SK-N-SH (cell line): Measurements from ENCODE around the gene LRP2BP. TPM values are rescaled to one million over a fixed set of nuclear protein-coding genes. Genes with fewer than 3 reads are reported as not detected.
A peak's percentile ranks its signal among the peaks of the same experiment; 100 is the strongest.

ENCODE experiments used
- CTCF ChIA-PET: fragments of 300-600, 350-600 bp; formaldehyde crosslinking; extraction: SDS; loops from one replicate; lab custom pipeline; 2021; lab: Yijun Ruan, JAX
- POLR2A ChIA-PET: fragments of 350-600 bp; sonication (Branson Sonifier 250); formaldehyde crosslinking; extraction: SDS; loops from one replicate; lab custom pipeline; 2020; ENCODE audit warnings: antibody characterized with exemption, inconsistent platforms; lab: Yijun Ruan, JAX
- DNase-seq: peaks from one replicate; pipeline ENCODE4 v3.0.0; 2012
- H2AFZ ChIP-seq: fragments of 200-600 bp; sonication (generic); 2 replicates; pipeline ENCODE4 v1.8.1; 2016; ENCODE audit warnings: antibody characterized with exemption, mild to moderate bottlenecking, low read depth
- H3F3A ChIP-seq: fragments of 200-600 bp; sonication (generic); replicated peaks from 2 replicates; pipeline ENCODE3; 2016; ENCODE audit warnings: antibody characterized with exemption, mild to moderate bottlenecking; ENCODE audit not compliant: insufficient read depth
- H3K27ac ChIP-seq, 2 experiments: fragments of 200-500 bp in 1 of 2; fragments of 200-600 bp in 1 of 2; sonication (Bioruptor generic) in 1 of 2; sonication (generic), shearing (Covaris generic) in 1 of 2; 2 replicates each; pipeline versions ENCODE4 v1.5.1 to v1.6.1; 2014 to 2016; ENCODE audit warnings: low read depth in 2 of 2, inconsistent platforms in 1 of 2, low read length in 1 of 2, mild to moderate bottlenecking in 1 of 2, mixed read lengths in 1 of 2
- H3K27me3 ChIP-seq: fragments of 200-600 bp; sonication (generic), shearing (Covaris generic); 2 replicates; pipeline ENCODE4 v1.6.1; 2016; ENCODE audit warnings: mixed run types; ENCODE audit not compliant: insufficient read depth
- H3K36me3 ChIP-seq, 2 experiments: fragments of 200-500 bp in 1 of 2; fragments of 200-600 bp in 1 of 2; sonication (Bioruptor generic) in 1 of 2; sonication (generic) in 1 of 2; replicated peaks in 1 of 2; 2 replicates each; pipeline versions ENCODE3 to v1.5.1; 2014 to 2016; ENCODE audit warnings: low read length in 1 of 2, mild to moderate bottlenecking in 1 of 2; ENCODE audit not compliant: insufficient read depth in 2 of 2, control insufficient read depth in 1 of 2
- H3K4me1 ChIP-seq, 2 experiments: fragments of 200-500 bp in 1 of 2; fragments of 200-600 bp in 1 of 2; sonication (Bioruptor generic) in 1 of 2; sonication (generic), shearing (Covaris generic) in 1 of 2; 2 replicates each; pipeline versions ENCODE4 v1.5.1 to v1.6.1; 2014 to 2016; ENCODE audit warnings: low read depth in 1 of 2, low read length in 1 of 2, mixed run types in 1 of 2; ENCODE audit not compliant: insufficient read depth in 2 of 2, control insufficient read depth in 1 of 2
- H3K4me2 ChIP-seq: fragments of 200-600 bp; sonication (generic), shearing (Covaris generic); 2 replicates; pipeline ENCODE4 v1.6.1; 2017; ENCODE audit warnings: mixed run types
- H3K4me3 ChIP-seq, 2 experiments: fragments of 200-500 bp in 1 of 2; fragments of 200-600 bp in 1 of 2; sonication (Bioruptor generic) in 1 of 2; sonication (generic), shearing (Covaris generic) in 1 of 2; 2 replicates each; pipeline versions ENCODE4 v1.5.1 to v1.8.1; 2014 to 2016; ENCODE audit warnings: low read depth in 2 of 2, inconsistent platforms in 1 of 2, low read length in 1 of 2, mild to moderate bottlenecking in 1 of 2, mixed read lengths in 1 of 2, moderate library complexity in 1 of 2
- H3K79me2 ChIP-seq: fragments of 200-600 bp; sonication (generic); 2 replicates; pipeline ENCODE4 v1.8.1; 2017; ENCODE audit warnings: mild to moderate bottlenecking; ENCODE audit not compliant: insufficient read depth
- H3K9ac ChIP-seq: fragments of 200-600 bp; sonication (generic); 2 replicates; pipeline ENCODE4 v1.6.1; 2017; ENCODE audit warnings: mixed run types
- H3K9me2 ChIP-seq: fragments of 200-600 bp; sonication (generic); 2 replicates; pipeline ENCODE4 v1.6.1; 2017; ENCODE audit warnings: mixed run types
- H3K9me3 ChIP-seq: fragments of 200-600 bp; sonication (generic); 2 replicates; pipeline ENCODE4 v1.6.1; 2017; ENCODE audit warnings: mixed run types, mild to moderate bottlenecking, moderate library complexity
- H4K20me1 ChIP-seq: fragments of 200-600 bp; sonication (generic); 2 replicates; pipeline ENCODE4 v1.6.1; 2017; ENCODE audit warnings: mild to moderate bottlenecking, mixed run types; ENCODE audit not compliant: insufficient read depth
- ELF1 ChIP-seq: IDR thresholded peaks from 2 replicates; pipeline ENCODE4 v1.4.0; 2012
- EZH2phosphoT487 ChIP-seq: fragments of 200-600 bp; sonication (generic); IDR thresholded peaks from 2 replicates; pipeline ENCODE4 v1.6.1; 2017; ENCODE audit warnings: low read depth, mixed run types, mild to moderate bottlenecking, antibody characterized with exemption, moderate library complexity, borderline replicate concordance
- FOXM1 ChIP-seq: IDR thresholded peaks from 2 replicates; pipeline ENCODE4 v1.4.0; 2012; ENCODE audit warnings: low read depth, mild to moderate bottlenecking
- GABPA ChIP-seq: IDR thresholded peaks from 2 replicates; pipeline ENCODE4 v1.4.0; 2012; ENCODE audit warnings: low read depth, mild to moderate bottlenecking
- GATA2 ChIP-seq: sonication (generic); formaldehyde crosslinking; IDR thresholded peaks from 2 replicates; pipeline ENCODE4 v1.5.0; 2020; ENCODE audit warnings: mild to moderate bottlenecking, missing genetic modification reagents
- MXI1 ChIP-seq: IDR thresholded peaks from 2 replicates; pipeline ENCODE4 v1.6.1; 2012; ENCODE audit warnings: mild to moderate bottlenecking, low read depth, low read length, improper control_type of control experiment
- NFIC ChIP-seq: IDR thresholded peaks from 2 replicates; pipeline ENCODE4 v1.4.0; 2012; ENCODE audit warnings: borderline replicate concordance
- POLR2AphosphoS5 ChIP-seq: IDR thresholded peaks from 2 replicates; pipeline ENCODE4 v1.6.1; 2012; ENCODE audit warnings: low read depth, low read length
- RAD21 ChIP-seq: IDR thresholded peaks from 2 replicates; pipeline ENCODE4 v1.6.1; 2012; ENCODE audit warnings: mild to moderate bottlenecking, low read length
- RCOR1 ChIP-seq: fragments of 150-350 bp; IDR thresholded peaks from 2 replicates; pipeline ENCODE4 v1.6.1; 2017; ENCODE audit warnings: antibody characterized with exemption, low read length
- RXRA ChIP-seq: IDR thresholded peaks from 2 replicates; pipeline ENCODE4 v1.4.0; 2012; ENCODE audit warnings: low read depth, mild to moderate bottlenecking, borderline replicate concordance
- SIN3A ChIP-seq: IDR thresholded peaks from 2 replicates; pipeline ENCODE4 v1.6.1; 2012; ENCODE audit warnings: low read depth, mild to moderate bottlenecking, low read length, moderate library complexity, borderline replicate concordance
- TAF1 ChIP-seq: IDR thresholded peaks from 2 replicates; pipeline ENCODE4 v1.6.1; 2012; ENCODE audit warnings: low read depth, mild to moderate bottlenecking, low read length, moderate library complexity, borderline replicate concordance
- TCF12 ChIP-seq: IDR thresholded peaks from 2 replicates; pipeline ENCODE4 v1.4.0; 2012
- TEAD4 ChIP-seq: IDR thresholded peaks from 2 replicates; pipeline ENCODE4 v1.4.0; 2012; ENCODE audit warnings: mild to moderate bottlenecking, borderline replicate concordance; ENCODE audit not compliant: insufficient read depth
- YY1 ChIP-seq: IDR thresholded peaks from 2 replicates; pipeline ENCODE4 v1.4.0; 2012; ENCODE audit warnings: low read depth, mild to moderate bottlenecking
- WGBS: methylation state at CpG from one replicate; pipeline ENCODE4 v1.1.6; 2017; ENCODE audit warnings: low lambda C conversion rate; 5-methylcytosine and 5-hydroxymethylcytosine counted together
- polyA plus RNA-seq, 3 experiments: library from polyadenylated mRNA; depleted of rRNA; stranded (reverse); fragments of >200 nt; gene quantifications; 2 replicates each; pipeline ENCODE4 v1.2.3, GENCODE V29; 2012
- TF ChIP-seq, protein P1 (sequence below): fragments of 150-350 bp; IDR thresholded peaks from 2 replicates; pipeline ENCODE4 v1.6.1; 2017; ENCODE audit warnings: antibody characterized with exemption, low read length, low read depth, borderline replicate concordance
- TF ChIP-seq, protein P2 (sequence below): IDR thresholded peaks from 2 replicates; pipeline ENCODE4 v1.6.1; 2012; ENCODE audit warnings: mild to moderate bottlenecking, low read depth, low read length, moderate library complexity
- TF ChIP-seq, protein P3 (sequence below): IDR thresholded peaks from 2 replicates; pipeline ENCODE4 v1.4.0; 2012; ENCODE audit warnings: low read depth
- TF ChIP-seq, protein P4 (sequence below): fragments of 200-600 bp; sonication (generic); IDR thresholded peaks from 2 replicates; pipeline ENCODE4 v1.6.1; 2017; ENCODE audit warnings: antibody characterized with exemption, mild to moderate bottlenecking, moderate library complexity

Gene LRP2BP
- polyA plus RNA-seq, 1 of the 3 experiments (the other 2 are of a cell fraction) = 0.30 TPM

DNA sequence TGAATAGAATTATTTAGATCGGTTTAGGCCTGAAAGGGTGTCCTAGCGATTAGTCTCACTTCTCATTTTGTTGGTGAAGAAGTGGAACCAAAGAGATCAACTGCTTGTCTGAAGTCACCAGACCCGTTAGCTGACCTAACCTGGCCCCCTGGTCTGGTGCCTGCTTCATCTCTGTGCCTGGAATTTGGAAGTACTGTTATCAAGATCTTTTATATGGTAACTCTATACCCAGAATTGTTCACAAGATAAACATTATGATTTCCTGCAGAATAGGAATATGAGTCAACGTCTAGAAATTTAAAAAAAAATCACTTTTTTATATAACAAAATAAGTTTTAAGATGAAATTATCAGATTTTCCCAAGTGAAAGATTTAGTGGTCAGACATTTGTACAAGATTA lies 37.2 kb downstream of the LRP2BP start (continued):
- TF ChIP-seq TAF1 (no peak), POLR2AphosphoS5 (no peak), ELF1 (no peak), GABPA (no peak), GATA2 (CRISPR knock-in tag) (no peak), FOXM1 (peak; percentile 39; the same call in 1 of the 2 replicates), MXI1 (no peak), NFIC (peak; percentile 79), EZH2phosphoT487 (no peak)
- TF ChIP-seq, protein P1, sequence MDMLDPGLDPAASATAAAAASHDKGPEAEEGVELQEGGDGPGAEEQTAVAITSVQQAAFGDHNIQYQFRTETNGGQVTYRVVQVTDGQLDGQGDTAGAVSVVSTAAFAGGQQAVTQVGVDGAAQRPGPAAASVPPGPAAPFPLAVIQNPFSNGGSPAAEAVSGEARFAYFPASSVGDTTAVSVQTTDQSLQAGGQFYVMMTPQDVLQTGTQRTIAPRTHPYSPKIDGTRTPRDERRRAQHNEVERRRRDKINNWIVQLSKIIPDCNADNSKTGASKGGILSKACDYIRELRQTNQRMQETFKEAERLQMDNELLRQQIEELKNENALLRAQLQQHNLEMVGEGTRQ = no peak

DNA sequence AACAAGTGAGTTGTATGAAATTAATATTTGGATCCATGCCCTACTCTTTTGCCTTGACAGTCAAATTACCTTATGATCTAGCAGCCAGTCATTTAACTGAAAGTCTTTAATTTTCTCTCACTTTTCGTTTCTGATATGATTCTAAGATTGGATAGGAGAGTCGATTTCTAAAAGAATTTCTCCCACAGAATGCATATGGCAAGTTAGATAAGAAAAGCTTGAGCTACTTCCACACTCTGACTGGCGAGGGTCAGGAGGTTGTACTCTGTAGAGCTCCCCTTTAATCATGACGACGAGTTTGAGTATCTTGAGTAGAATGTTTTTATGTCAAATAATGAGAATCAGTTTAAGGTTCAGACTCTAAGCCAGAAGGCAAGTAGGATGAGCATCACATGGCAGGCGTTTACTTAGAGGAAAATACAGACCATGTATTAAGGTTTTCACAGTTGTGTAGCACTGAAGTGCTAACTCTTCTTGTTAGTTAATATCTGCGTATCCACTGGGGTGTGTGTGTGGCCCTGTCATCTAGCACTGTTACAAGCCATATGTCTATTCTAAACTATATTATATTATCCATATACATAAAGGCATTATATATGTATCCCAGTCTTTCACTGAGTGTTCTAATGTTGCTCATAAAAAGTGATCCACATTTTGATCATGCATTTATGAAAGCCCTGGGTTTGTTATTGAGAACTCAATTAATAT lies 37.8 kb downstream of the LRP2BP start:
- Histone ChIP-seq H3F3A (peaks cover 37% of the 10 kb centered on the region), H3K9me2 (no peaks in the 10 kb centered on the region), H3K36me3 (peaks cover 14 to 21% of the 10 kb centered on the region in 2 experiments), H4K20me1 (no peaks in the 10 kb centered on the region), H3K9ac (no peak overlapping the region; the same call in 1 of the 2 replicates), H3K27ac (peak overlapping the region; percentile 78 to 98; a peak in 3 of 4 replicates), H3K4me2 (peak overlapping the region; percentile 60; the same call in 1 of the 2 replicates), H3K9me3 (no peaks in the 10 kb centered on the region), H3K4me1 (peaks cover 8 to 21% of the 10 kb centered on the region in 2 experiments), H3K4me3 (no peak overlapping the region), H3K79me2 (peaks cover 3% of the 10 kb centered on the region; the same call in 1 of the 2 replicates), H2AFZ (no peak overlapping the region), H3K27me3 (no peaks in the 10 kb centered on the region)
- whole genome bisulfite sequencing = 90% methylated on average over 7 of the region's 7 CpGs
- POLR2A ChIA-PET = no interaction called here
- TF ChIP-seq RCOR1 = no peak
- no peak for TF ChIP-seq YY1
- TF ChIP-seq RXRA = no peak
- TF ChIP-seq FOXM1 = no peak
- TF ChIP-seq, protein P2, sequence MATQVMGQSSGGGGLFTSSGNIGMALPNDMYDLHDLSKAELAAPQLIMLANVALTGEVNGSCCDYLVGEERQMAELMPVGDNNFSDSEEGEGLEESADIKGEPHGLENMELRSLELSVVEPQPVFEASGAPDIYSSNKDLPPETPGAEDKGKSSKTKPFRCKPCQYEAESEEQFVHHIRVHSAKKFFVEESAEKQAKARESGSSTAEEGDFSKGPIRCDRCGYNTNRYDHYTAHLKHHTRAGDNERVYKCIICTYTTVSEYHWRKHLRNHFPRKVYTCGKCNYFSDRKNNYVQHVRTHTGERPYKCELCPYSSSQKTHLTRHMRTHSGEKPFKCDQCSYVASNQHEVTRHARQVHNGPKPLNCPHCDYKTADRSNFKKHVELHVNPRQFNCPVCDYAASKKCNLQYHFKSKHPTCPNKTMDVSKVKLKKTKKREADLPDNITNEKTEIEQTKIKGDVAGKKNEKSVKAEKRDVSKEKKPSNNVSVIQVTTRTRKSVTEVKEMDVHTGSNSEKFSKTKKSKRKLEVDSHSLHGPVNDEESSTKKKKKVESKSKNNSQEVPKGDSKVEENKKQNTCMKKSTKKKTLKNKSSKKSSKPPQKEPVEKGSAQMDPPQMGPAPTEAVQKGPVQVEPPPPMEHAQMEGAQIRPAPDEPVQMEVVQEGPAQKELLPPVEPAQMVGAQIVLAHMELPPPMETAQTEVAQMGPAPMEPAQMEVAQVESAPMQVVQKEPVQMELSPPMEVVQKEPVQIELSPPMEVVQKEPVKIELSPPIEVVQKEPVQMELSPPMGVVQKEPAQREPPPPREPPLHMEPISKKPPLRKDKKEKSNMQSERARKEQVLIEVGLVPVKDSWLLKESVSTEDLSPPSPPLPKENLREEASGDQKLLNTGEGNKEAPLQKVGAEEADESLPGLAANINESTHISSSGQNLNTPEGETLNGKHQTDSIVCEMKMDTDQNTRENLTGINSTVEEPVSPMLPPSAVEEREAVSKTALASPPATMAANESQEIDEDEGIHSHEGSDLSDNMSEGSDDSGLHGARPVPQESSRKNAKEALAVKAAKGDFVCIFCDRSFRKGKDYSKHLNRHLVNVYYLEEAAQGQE = no peak
- no peak for TF ChIP-seq ELF1
- TF ChIP-seq, protein P3, sequence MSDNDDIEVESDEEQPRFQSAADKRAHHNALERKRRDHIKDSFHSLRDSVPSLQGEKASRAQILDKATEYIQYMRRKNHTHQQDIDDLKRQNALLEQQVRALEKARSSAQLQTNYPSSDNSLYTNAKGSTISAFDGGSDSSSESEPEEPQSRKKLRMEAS = no peak
- TF ChIP-seq, protein P4, sequence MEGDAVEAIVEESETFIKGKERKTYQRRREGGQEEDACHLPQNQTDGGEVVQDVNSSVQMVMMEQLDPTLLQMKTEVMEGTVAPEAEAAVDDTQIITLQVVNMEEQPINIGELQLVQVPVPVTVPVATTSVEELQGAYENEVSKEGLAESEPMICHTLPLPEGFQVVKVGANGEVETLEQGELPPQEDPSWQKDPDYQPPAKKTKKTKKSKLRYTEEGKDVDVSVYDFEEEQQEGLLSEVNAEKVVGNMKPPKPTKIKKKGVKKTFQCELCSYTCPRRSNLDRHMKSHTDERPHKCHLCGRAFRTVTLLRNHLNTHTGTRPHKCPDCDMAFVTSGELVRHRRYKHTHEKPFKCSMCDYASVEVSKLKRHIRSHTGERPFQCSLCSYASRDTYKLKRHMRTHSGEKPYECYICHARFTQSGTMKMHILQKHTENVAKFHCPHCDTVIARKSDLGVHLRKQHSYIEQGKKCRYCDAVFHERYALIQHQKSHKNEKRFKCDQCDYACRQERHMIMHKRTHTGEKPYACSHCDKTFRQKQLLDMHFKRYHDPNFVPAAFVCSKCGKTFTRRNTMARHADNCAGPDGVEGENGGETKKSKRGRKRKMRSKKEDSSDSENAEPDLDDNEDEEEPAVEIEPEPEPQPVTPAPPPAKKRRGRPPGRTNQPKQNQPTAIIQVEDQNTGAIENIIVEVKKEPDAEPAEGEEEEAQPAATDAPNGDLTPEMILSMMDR = no peak
- no peak for TF ChIP-seq TEAD4
- TF ChIP-seq SIN3A = no peak
- TF ChIP-seq TCF12 = no peak
- no peak for TF ChIP-seq MXI1
- TF ChIP-seq GABPA = no peak
- TF ChIP-seq RAD21 = no peak
- CTCF ChIA-PET = no interaction called here
- no peak for DNase-seq
